Mucosa of rectum (tissue), 2 donors: ENCODE measurements around the gene PDK3.

ENCODE experiments used
- H3K27ac ChIP-seq, 2 donors: one replicate each; pipeline ENCODE4 v1.7.0; 2013; ENCODE audit warnings: inconsistent platforms in 2 of 2, low read depth in 2 of 2, low read length in 2 of 2
- H3K27me3 ChIP-seq, 2 donors: one replicate each; pipeline ENCODE4 v1.7.0; 2013; ENCODE audit warnings: low read length in 2 of 2; ENCODE audit not compliant: control insufficient read depth in 2 of 2, insufficient read depth in 2 of 2
- H3K36me3 ChIP-seq, 2 donors: one replicate each; pipeline ENCODE4 v1.7.0; 2013; ENCODE audit warnings: low read length in 2 of 2; ENCODE audit not compliant: control insufficient read depth in 2 of 2, insufficient read depth in 2 of 2
- H3K4me1 ChIP-seq, 2 donors: one replicate each; pipeline ENCODE4 v1.7.0; 2013; ENCODE audit warnings: low read length in 2 of 2, mild to moderate bottlenecking in 1 of 2; ENCODE audit not compliant: control insufficient read depth in 2 of 2, insufficient read depth in 2 of 2
- H3K4me3 ChIP-seq, 2 donors: one replicate each; pipeline ENCODE4 v1.7.0; 2013; ENCODE audit warnings: low read length in 2 of 2
- H3K9ac ChIP-seq, 2 donors: one replicate each; pipeline ENCODE4 v1.7.0; 2013; ENCODE audit warnings: low read length in 2 of 2, low read depth in 1 of 2, mild to moderate bottlenecking in 1 of 2
- H3K9me3 ChIP-seq, 2 donors: one replicate each; pipeline ENCODE4 v1.7.0; 2013; ENCODE audit warnings: low read length in 2 of 2; ENCODE audit not compliant: control insufficient read depth in 2 of 2
- donor health status: healthy.
- donor health status: Normal muscosa, but diverticular disease.

The PDK3 gene

GRCh38 chrX:24575496-24575895, 110.4 kb downstream of the PDK3 start:
- H3K4me1 ChIP-seq = no peaks in the 10 kb centered on the region
- no peaks in the 10 kb centered on the region for H3K9me3 ChIP-seq
- H3K4me3 ChIP-seq = no peak overlapping the region
- H3K27me3 ChIP-seq = peaks cover 0 to 5% of the 10 kb centered on the region in 2 donors
- no peaks in the 10 kb centered on the region for H3K36me3 ChIP-seq
- no peak overlapping the region for H3K9ac ChIP-seq
- H3K27ac ChIP-seq = no peak overlapping the region

- Histone ChIP-seq H3K9ac (no peak overlapping the region), H3K27me3 (peaks cover 0 to 5% of the 10 kb centered on the region in 2 donors), H3K36me3 (no peaks in the 10 kb centered on the region), H3K27ac (no peak overlapping the region), H3K9me3 (no peaks in the 10 kb centered on the region), H3K4me1 (no peaks in the 10 kb centered on the region), H3K4me3 (no peak overlapping the region)
Measured at GRCh38 chrX:24577091-24577490, 112.0 kb downstream of the PDK3 start.
